GM19372 (cell line): Measurements from ENCODE around the gene FKBP6.
"Not testable (repeated sequence)": the region's sequence is repeated elsewhere in the genome, so short reads cannot be mapped to it uniquely, and the experiment has no call there.

Source experiments
- ATAC-seq: cut with Tn5 transposase; IDR thresholded peaks from one replicate; pipeline ENCODE4 v1.9.1; 2021; ENCODE audit warnings: mild to moderate bottlenecking, low read depth, moderate library complexity; ENCODE audit not compliant: unreplicated experiment

FKBP6 gene

DNA sequence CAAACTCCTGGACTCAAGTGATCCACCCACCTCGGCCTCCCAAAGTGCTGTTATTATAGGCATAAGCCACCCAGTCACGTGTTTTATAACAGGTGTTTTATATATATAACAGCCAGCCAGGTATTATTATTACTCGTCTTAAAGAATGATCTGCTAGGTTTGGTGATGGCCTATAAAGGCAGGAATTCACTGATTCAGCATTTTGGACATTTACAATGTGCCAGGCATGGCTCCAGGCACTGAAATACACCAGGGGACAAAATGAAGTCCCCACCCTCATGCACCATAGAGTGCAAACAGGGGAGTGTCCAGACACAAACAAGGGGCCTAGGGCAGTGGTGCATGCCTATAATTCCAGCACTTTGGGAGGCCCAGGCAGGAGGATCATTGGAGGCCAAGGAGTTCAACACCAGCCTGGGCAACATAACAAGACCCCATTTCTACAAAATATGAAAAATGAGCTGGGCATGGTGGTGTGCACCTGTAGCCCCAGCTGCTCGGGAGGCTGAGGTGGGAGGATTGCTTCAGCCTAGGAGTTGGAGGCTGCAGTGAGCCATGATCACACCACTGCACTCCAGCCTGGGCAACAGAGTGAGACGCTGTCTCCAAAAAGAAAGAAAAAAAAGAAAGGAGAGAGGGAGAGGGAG, 4.4 kb upstream of the FKBP6 start:
- not testable (repeated sequence) for ATAC-seq

DNA sequence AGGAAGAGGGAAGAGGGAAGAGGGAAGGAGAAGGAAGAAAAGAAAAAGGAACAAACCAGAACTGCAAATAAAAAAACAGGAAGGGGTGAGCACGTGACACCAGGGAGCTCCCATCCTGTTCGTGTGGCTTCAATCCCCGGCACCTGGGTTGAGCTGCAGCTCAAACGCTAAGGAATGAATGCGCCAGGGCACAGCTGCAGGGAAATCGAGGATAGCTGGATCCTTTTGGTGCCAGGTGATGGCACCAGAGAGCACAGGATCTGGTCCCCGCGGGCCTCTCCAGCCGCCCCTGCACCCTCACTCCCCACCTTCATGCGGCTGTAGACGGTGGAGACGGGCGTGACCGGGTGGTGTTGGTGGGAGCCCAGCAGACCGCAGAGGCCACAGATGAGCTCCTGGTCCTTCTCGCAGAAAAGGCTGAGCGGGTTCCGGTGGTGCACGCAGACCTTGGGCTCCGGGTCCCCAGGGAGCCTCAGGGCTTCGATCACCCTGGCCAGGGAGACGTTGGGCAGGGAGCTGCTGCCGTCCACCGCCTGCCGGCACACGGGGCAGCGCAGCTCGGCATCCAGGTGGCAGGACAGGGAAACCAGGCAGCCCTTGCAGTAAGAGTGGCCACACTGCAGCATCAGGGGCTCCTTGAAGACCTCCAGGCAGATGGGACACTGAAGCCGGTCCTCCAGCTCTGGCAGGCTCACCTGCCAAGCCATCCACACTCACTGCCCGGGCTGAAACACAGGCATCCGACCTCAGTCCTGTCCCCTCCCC, 3.7 kb upstream of the FKBP6 start:
- peak; percentile 70 for ATAC-seq

DNA sequence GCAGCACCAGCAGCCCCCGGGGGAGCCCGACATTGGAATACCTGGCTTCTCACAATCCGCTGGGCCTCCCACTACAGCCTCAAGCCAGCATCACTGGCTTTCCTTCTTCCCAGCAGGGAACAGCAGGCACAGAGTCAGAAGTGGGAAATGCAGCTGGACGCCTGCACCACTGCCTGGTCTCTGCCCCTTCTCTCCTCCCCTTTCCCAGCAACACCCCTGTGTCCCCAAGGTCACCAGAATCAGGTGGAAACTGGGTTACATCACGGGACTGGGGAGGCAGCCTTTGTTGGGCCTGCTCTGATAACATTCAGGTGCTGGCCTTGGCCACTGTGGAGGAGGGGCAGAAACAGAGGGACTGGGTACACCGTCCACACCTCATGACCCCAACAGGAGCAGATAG, 2.5 kb upstream of the FKBP6 start:
- ATAC-seq: not testable (repeated sequence)

- not testable (repeated sequence) for ATAC-seq
These were observed 512 bp upstream of the FKBP6 start for GRCh38 chr7:73327449-73327848.

GRCh38 chr7:73328696-73329095, 735 bp downstream of the FKBP6 start:
- no peak for ATAC-seq

DNA sequence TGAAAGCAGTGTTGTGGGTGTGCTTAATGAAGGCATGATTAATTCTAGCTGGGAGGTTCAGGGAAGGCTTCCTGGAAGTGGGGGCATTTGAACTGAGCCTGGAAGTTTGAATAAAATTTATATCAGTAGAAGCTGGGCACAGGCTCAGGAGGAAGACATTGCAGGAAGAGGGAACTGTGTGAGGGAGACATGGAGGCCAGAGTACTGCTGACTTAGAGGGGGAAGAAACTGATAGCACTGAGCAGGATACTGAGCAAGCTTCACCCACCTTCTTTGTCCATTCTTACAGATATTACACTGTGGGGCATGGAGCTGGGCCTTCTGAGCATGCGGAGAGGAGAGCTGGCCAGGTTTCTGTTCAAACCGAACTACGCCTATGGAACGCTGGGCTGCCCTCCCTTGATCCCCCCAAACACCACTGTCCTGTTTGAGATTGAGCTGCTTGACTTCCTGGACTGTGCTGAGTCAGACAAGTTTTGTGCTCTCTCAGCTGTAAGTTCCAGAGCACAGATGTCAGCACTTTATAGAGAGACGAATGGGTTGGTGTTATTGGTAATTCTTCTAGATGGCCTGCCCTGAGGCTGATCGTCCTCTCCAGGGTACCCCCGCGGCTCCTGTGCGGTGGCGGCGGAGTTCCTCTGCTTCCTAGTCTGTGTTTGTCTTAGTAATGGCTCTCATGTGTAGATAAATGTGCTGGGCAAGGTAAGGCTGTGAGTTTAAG, 2.1 kb downstream of the FKBP6 start:
- ATAC-seq: no peak

DNA sequence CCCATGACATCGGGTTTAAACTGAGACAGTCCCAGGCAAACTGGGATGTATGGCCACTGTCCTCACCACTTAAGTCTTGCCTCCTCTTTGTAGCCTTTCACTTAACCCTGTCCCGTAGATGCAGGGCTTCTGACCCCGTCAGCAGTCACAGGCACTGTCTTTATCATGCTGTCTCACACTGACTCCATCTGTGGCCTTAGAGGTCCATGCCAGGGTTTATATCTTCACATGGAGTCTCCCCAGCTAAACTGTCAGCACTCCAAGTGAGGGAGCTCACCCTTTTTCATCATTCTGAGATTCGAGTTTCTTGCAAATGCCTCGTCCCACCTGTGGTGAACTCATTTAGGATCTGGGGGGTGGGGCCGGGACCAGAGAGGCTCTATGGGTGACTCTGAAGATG, 2.8 kb downstream of the FKBP6 start:
- ATAC-seq: no peak

DNA sequence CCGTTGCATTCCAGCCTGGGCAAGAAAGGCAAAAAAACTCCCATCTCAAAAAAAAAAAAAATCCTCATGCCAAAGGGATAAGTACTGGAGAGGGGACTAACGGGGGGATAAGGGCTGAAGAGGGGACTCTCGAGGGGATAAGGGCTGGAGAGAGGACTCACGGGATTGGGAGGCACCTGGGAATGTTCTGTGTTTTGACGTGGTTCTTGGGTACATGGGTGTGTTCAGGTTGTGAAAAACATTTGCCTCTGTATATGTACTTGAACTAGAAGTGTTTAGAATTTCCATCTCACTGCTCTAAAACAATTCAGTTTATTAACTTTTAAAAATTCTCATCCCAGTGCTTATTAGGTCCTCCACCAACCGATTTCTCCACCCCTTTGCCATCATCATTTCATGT, 4.5 kb downstream of the FKBP6 start:
- ATAC-seq: no peak

- ATAC-seq: no peak
These were observed 10.4 kb downstream of the FKBP6 start for GRCh38 chr7:73338321-73338720.

DNA sequence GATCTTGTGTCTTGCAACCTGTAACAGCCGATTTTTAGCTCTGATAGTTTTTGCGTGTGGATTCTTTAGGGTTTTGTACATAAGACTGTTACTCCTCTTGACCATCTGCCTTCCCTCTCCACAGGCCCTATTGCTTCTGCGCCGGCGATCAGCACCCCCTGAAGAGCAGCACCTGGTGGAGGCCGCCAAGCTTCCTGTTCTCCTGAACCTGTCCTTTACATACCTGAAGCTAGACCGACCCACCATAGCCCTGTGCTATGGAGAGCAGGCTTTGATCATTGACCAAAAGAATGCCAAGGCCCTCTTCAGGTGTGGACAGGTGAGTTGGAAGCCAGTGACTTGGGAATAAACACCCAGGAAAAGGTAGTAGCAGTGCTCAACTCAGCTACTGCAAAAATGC, 12.6 kb downstream of the FKBP6 start:
- ATAC-seq: no peak

DNA sequence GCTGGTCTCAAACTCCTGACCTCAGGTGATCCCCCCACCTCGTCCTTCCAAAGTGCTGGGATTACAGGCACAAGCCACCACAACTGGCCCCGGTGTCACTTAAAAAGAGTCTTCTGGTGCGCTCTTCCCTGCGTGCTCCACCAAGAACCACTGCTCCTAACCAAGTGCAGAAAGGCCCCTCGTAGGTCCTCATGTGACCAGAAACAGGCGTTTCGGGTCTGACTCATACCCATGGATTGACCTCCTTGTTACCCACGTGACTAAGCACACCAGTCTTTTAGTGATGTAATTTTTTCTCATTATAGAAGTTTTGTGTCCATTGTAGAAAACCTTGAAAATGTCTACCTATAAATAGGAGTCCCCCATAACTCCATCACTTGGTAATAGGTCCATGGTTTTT, 13.9 kb downstream of the FKBP6 start:
- no peak for ATAC-seq

GRCh38 chr7:73342645-73343044, 14.7 kb downstream of the FKBP6 start:
- ATAC-seq: no peak

DNA sequence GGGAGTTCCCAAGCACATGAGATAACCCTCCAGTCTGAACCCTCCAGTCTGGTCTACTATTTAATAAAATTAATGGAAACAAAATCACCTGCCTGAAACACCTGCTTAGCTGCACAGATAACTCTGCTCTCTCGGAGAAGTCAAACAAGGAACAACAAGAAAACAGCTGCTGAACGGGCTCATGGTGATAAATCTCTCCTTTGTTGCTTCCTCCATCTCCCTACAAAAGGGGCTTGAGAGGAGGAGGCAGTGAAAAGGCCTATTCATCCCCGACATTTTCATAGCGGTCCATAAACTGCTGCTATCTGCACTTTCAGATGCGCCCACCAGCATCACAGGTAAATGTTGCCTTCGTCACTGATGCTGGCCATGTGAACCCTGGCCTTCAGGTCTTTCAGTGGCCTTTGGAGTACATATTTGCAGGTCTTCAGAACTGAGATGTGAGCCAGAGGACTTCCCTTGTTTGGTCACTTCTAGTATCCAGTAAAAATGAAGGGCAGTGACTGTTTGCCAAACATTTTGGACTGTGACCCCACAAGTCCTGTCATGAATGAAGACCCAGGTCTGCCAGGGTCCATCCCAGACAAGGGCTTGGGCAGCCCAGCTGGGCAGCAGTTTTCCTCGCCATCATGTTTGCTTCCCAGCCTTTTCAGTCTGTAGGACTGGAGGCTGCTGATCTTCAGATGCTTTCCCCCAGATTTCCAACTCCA, 15.9 kb downstream of the FKBP6 start:
- ATAC-seq: no peak

DNA sequence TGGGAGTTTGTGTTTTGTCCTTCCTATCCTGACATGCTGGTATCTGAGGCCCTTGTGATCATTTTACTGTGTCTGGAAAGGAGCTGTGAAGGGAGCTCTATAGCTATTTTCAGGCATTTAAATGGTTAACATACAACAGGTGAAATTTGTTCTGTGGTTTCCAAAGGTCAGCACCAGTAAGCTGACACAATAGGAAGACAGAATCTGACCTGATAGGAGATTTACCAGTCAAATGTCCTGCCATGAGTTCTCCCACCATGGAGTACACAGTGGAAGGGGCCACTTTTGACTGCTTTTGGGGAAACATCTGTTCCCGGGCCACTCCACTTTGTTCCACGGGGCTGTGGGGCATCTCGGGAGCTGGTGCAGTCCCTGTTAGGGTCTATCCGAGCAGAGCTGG, 17.6 kb downstream of the FKBP6 start:
- ATAC-seq: no peak

- ATAC-seq: no peak
These were observed 18.0 kb downstream of the FKBP6 start for GRCh38 chr7:73345951-73346350.

- no peak for ATAC-seq
These were observed 21.8 kb downstream of the FKBP6 start for GRCh38 chr7:73349763-73350162.

DNA sequence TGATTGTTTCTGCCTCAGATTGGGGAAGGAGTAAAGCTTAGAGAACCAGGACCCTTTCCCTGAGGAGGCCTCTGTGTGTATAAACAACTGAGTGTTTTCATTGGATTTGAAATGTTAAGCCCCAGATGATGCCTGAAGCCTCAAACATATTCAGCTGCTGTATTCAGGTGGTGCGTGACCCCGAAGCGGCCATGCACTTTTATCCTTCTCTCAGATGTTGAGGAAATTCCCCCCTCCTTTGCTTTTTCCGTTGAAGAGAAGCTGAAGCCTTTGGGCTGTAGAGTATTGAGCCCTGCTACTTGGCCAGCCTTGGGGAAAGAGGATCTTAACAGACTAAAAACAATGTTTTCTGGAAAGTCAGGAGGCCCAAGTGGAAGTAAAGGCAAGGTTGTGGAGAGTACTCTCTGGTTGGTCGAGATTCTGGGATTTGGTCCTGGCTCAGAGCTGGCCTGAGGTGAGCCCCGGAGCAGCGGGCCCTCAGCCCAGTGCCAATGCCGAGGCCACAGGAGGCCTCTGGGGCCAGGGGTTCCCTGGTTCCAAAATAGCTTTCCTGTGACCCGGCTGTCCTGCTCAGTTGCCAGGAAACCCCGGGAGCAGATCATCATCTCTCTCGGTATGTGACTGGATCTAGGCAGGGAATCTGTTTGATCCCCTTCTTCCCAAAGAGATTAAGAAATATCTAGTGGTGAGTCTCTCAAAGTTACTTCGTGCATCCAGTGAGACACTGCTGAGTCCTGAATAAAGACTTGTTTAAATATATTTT, 22.5 kb downstream of the FKBP6 start:
- ATAC-seq: no peak

- ATAC-seq: no peak
These were observed 23.6 kb downstream of the FKBP6 start for GRCh38 chr7:73351447-73352167.

- ATAC-seq: no peak
These were observed 24.8 kb downstream of the FKBP6 start for GRCh38 chr7:73352784-73353183.

DNA sequence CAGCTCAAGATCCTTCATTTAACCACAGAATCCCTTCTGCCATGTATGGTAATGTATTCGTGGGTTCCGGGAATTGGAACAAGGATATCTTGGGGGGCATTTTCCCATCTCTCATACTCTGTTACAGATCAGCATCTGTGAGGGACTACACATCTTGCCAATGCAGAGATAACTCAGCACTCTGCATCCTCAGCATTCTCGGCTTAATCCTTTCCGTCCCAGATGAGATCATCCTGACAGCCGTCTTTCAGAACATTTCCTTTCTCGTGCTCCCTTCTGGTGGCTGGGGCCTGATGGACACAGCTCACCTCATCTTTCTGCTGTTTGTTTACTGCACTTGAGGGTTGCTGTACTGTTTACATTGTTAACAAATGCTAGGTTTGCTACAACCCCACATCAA, 25.3 kb downstream of the FKBP6 start:
- no peak for ATAC-seq
